GOT3 (cell line): ENCODE results near the gene OR6K2.
"Not testable (repeated sequence)": the region's sequence is repeated elsewhere in the genome, so short reads cannot be mapped to it uniquely, and the experiment has no call there.

Experiments
- DNase-seq: peaks from one replicate; lab custom pipeline; 2025; ENCODE audit warnings: mixed read lengths; lab: John Stamatoyannopoulos, UW

The OR6K2 gene

DNA sequence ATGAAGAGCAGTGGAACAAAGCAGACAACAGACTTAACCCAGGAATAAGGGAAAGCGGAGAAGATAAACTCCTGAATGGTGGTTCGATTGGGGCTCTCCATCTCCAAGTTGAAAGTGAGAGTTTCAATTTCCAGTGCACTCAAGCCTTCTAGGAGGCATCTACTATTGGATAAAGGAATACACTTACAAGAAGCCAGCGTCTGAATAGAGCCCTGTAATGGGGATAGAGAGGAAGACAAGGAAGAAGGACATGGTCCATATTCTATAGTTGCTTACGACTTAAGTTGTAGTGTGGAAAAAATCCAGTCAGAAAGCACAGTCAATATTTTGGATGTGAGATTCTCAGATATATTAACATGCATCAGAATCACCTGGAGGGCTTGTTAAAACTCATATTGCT is at the start of gene OR6K2:
Gene OR6K2 (minus strand): TSS at position 101 of the 400 bp plus-strand sequence. CDS start 0 bp downstream, at position 101.
- DNase-seq: no peak

GRCh38 chr1:158735848-158736247 is 35.4 kb upstream of the OR6K2 start:
- DNase-seq: no peak

DNA sequence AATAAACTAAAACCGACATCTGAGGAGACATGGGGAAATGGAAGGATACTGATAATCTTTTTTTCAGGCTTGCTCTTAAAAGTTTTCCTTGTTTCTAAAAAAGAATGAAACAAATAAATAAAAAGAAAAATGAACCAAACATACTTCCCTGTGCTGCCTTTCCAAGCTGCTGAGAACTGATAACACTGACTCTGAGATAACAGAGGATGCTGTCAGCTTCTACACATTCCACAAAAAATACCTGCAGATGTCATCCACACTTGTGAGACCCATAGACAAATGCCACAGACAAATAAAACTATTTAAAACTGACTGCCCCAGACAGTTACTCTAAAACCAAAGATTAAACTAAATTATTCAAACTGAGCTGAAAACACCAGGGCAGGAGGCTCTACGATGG is 32.1 kb upstream of the OR6K2 start:
- DNase-seq: no peak

GRCh38 chr1:158731707-158732106 is 31.3 kb upstream of the OR6K2 start:
- no peak for DNase-seq

- no peak for DNase-seq
Observed at GRCh38 chr1:158730453-158730852, 30.0 kb upstream of the OR6K2 start.

DNA sequence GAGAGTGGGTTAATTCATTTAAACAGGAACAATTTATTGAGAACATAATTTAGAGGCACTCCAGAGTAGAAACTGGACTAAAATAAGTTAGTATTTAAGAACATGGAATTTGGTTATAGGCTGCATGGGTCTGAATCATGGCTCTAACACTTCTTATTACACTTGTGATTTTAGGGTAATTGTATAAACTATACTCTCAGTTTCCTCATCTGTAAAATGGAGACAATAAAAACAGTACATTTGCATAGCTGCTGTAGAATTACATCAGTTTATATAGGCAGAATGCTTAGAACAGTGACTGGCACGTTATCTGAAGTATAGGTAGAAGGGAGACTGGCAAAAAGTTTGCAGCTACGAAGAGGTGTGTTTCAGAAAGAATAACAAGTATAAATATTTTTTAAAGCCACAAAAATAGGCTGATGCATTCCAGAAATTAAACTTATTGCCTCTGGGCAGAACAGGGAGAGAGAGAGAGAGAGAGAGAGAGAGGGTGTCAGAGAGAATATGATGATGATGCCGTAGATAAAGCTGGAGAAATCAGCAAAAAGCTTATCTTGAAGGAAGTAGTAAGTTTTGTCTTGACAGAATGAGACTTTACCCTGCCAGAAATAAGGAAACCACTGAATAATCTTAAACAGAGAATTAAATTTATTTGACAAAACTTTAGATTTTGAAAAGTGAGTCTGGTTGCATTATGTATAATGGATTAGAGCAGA is 28.2 kb upstream of the OR6K2 start:
- no peak for DNase-seq

- no peak for DNase-seq
Observed at GRCh38 chr1:158724442-158724841, 24.0 kb upstream of the OR6K2 start.

GRCh38 chr1:158720620-158721019 is 20.2 kb upstream of the OR6K2 start, which contains the start of gene OR6K3:
TSS of gene OR6K3 (minus strand) at chr1:158720720. CDS start at chr1:158718115, 2,605 bp downstream.
- DNase-seq: no peak

DNA sequence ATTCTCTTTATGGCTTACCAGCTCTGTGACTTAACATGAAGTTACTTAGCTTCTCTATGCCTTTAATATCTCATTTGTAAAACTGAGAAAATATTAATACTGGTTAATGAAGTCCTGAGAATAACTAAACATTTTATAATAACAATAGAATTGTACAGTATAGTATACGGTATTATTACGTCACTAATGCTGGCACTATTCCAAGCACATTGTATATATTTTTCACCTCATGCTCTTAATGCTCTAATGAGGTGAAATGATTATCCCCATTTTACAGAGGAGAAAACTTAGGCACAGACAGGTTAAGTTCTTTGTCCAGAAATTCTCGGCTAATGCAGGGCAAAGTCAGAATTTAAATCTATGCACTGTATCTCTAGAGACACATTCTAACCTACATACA is 19.2 kb upstream of the OR6K2 start:
- DNase-seq: no peak

DNA sequence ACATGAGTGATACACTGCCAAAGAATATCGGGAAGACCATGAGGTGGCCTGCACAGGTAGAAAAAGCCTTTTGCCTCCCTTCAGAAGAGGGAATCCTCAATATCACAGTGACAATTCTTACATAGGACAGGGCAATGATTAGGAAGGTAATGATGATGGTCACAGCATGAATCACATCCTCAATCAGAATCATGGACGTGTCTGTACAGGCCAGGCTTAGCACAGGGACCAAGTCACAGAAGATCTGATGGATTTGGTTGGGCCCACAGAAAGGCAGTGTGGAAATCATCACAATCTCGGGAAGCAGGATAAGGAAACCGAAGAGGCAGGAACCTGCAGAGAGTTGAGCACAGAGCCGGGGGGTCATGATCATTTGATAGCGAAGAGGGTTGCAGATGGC is 16.9 kb upstream of the OR6K2 start:
- no peak for DNase-seq

DNA sequence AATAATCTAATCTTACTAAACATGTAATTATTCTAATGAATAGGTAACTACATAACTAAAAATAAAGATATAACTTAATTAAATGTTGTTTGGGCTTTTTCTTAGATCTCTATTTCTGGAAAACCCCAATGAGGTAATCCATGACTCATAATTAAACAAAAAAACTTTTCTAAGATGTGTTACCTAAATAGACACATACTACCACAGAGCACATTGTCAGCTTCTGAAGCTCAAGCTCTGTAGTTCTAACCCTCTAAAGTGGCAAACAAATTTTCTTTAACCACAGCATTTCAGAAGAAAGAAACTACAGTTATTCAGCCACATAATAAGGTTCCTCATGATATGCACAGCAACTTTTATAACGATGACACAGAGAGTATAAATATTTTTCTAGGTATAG is 15.9 kb upstream of the OR6K2 start:
- DNase-seq: no peak

DNA sequence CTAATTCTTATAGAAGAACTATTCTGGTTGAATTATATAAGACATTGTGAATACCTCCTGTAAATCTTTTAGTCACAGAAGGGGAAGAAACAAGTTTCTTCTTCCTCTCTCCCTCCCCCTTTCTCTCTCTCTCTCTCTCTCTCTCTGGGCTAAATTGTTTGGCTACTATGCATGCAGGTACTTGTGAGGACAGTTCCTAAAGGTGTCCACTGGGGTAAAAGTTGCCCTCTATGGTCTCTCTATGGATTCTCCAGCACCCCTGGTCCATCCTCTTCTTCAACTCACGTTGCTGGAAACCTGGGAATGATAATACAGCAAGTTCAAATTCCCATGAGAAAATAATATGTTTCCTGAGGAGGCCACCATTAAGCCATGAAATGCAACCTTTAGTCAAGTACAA is 14.3 kb upstream of the OR6K2 start:
- no peak for DNase-seq

GRCh38 chr1:158711098-158711497 is 10.6 kb upstream of the OR6K2 start:
- no peak for DNase-seq

DNA sequence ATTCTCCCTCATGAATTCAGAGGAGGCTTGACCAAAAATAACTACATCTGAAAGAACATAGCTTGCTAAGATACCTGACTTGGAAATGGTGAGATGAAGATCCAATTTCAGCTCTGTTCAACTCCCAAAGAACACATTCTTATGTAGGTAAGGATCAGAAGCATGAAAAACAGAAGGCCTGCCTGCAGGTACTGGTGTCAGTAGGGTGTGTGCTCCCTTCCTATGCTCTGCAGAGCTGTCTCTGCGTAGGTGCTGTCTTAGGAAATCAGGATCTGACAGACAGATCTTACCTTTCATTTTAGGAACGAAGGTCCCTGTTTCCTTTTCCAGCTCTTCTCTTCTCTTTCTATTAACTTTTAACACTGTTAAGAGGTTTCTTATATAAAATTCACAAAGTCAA is 5.6 kb upstream of the OR6K2 start:
- DNase-seq: no peak

DNA sequence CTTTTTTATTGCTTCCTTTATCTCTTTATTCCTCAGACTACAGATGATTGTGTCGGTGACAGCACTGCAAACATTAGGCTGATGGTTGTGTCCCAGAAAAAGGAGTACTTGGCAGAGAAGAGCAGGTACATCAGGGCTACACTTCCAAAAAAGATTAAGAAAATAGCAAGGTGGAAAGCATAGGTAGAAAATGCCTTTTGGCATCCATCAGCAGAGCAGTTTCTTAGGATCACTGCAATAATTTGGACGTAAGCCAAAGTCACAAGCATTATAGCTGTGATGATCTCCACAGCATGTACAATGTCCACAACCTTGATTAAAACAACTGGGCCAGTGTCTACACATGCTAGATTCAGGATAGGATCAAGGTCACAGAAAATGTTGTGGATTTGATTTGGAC is 5.9 kb downstream of the OR6K2 start:
- DNase-seq: no peak

- DNase-seq: no peak
Observed at GRCh38 chr1:158692356-158692755, 8.1 kb downstream of the OR6K2 start.

- DNase-seq: no peak
Observed at GRCh38 chr1:158691907-158692306, 8.5 kb downstream of the OR6K2 start.

- DNase-seq: not testable (repeated sequence)
Observed at GRCh38 chr1:158691149-158691548, 9.3 kb downstream of the OR6K2 start.

DNA sequence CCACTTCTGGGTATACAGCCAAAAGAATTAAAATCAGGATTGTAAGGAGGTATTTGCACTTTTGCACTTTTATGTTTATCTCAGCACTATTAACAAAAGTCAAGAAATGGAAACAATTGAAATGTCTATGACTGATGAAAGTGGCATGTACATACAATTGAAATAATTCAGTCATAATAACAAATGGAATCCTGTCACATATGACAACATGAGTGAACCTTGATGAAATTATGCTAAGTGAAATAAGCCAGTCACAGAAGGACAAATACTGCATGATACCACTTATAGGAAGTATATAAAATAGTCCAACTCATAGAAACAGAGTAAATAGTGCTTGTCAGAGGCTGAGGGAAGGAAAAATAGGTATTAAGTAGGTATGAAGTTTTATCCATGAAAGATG is 10.6 kb downstream of the OR6K2 start:
- DNase-seq: no peak

GRCh38 chr1:158689110-158689509 is 11.3 kb downstream of the OR6K2 start:
- DNase-seq: no peak

DNA sequence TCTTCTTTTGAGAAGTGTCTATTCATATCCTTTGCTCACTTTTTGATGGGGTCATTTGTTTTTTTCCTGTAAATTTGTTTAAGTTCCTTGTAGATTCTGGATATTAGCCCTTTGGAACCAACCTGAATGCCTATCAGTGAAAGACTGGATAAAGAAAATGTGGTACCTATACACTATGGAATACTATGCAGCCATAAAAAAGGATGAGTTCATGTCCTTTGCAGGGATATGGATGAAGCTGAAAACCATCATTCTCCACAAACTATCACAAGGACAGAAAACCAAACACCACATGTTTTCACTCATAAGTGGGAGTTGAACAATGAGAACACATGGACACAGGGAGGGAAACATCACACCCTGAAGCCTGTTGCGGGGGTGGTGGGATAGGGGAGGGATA is 12.1 kb downstream of the OR6K2 start:
- not testable (repeated sequence) for DNase-seq

DNA sequence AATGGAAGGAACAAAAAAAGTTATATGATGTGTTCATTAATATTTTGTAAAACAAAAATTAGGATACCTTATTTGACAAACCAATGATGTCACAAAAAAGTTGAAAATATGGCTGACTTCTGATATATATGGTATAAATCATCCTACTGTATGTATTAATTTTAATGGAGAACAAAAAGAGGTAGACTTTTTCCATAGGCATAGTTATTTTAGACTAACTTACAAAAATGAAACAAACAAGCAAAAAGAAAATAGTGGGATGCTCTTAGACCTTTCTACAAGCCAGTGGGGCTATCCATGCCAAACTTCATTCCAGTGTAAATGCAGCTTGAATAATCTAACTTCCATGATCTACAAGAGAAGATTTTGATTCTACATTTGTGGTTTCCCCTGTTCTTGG is 13.4 kb downstream of the OR6K2 start:
- no peak for DNase-seq

DNA sequence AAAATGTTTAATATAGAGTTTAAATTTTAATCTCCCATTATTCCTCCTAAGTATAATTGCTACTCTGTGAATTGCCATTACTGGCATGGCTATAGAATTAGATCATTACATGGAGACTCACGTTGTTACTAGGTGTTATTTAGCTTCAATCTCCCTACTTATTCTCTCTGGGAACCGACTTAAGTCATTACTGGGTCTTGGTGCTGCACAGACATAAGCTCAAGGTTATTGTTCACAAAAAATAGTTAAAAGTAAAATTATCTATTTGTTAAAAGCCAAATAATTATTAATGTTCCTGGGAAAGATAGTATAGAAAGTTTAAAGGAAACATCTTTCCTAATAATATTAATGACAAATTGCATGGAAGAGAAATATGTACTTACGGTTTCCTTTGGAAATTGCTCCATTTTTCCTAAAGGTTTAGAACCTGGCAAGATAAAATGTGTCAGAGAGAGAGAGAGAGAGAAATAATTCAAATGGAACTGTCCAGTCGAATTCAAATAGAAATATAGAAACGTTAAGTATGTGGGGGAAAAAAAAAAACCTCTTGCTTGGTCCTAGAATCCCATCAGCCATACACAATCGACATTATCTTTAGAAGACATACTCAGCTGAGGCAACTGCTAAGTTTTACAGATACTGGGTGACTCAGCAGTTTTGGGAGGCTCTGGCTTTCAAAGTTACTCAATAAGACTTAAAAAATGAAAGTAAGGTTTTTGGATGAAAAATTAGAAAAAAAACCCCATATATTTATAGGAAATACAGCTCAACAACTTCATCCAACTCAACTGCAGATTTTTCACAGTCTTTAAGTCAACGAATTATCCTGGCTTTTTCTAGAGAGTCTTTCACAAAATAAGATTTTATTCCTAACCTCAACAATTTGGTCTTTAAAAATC is 14.1 kb downstream of the OR6K2 start, which contains the start of gene SPTA1:
Gene SPTA1 (minus strand): TSS at position 605 of the 899 bp plus-strand sequence. CDS start 198 bp downstream, at position 407.
- DNase-seq: no peak
